HUES48 (cell line): Measurements from ENCODE around the gene TIGAR.

Source experiments
- H3K27ac ChIP-seq: one replicate; pipeline ENCODE4 v1.7.0; 2013; ENCODE audit warnings: low read depth, low read length, inconsistent platforms
- H3K27me3 ChIP-seq: 2 replicates; pipeline ENCODE4 v1.6.1; 2013; ENCODE audit warnings: mild to moderate bottlenecking, low read length; ENCODE audit not compliant: control insufficient read depth, insufficient read depth
- H3K36me3 ChIP-seq: 2 replicates; pipeline ENCODE4 v1.6.1; 2013; ENCODE audit warnings: low read length; ENCODE audit not compliant: control insufficient read depth, insufficient read depth
- H3K4me1 ChIP-seq: 2 replicates; pipeline ENCODE4 v1.6.1; 2013; ENCODE audit warnings: mild to moderate bottlenecking, low read length; ENCODE audit not compliant: control insufficient read depth, insufficient read depth
- H3K4me3 ChIP-seq: 2 replicates; pipeline ENCODE4 v1.5.1; 2013; ENCODE audit warnings: mild to moderate bottlenecking, low read depth, low read length
- H3K9ac ChIP-seq: 2 replicates; pipeline ENCODE4 v1.6.1; 2013; ENCODE audit warnings: mild to moderate bottlenecking, low read depth, low read length, moderate library complexity
- H3K9me3 ChIP-seq: 2 replicates; pipeline ENCODE4 v1.6.1; 2013; ENCODE audit warnings: low read length; ENCODE audit not compliant: control insufficient read depth, insufficient read depth

Gene TIGAR

DNA sequence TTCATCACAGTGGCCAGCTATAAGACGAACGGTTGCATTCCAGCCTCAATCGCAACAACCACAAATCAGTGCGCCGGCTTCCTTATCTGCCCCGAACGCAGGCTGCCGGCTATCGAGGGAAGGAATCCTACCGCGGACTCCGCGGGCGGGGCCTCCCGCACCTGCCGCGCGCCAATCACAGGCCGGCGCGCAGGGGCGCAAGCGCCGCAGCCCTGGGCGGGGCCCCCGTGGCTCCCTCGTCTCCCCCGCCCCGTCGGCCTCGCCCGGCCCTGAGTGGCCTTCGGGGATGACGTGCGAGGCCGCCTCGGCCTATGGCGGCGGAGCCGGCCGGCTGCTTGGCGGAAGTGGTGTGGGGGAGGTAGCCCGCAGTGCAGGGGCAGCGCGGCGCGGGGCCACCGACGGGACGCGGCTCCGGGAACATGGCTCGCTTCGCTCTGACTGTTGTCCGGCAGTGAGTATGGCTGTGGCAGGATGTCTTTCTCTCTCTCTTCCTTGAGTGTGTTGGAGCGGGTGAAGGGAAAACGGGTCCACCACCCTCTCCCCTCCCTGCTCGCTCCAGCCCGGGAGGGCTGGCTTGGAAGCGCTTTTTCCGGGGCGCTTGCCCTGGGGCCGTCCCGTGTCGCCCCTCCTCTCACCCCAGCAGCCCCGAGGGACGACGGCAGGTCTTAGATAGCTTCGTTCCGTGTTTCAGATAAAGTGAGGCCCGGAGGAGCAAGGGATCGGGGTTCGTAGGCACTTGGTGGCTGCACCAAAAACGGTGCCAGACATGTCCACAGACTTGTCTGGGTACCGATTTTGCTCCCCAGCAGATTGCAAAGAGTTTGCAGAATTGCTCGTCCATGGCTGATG, at the start of gene TIGAR:
TIGAR (plus strand) TSS at position 361 of the 849 bp plus-strand sequence; CDS start at position 420, 59 bp downstream.
- Histone ChIP-seq H3K36me3 (peaks cover 13% of the 10 kb centered on the region; the same call in 1 of the 2 replicates), H3K4me1 (peaks cover 6% of the 10 kb centered on the region; the same call in 1 of the 2 replicates), H3K9ac (peak within 1 kb of the TSS; percentile 78), H3K4me3 (peak within 1 kb of the TSS; percentile 81), H3K27ac (peak within 1 kb of the TSS; percentile 87), H3K9me3 (no peaks in the 10 kb centered on the region), H3K27me3 (peaks cover 3% of the 10 kb centered on the region; the same call in 1 of the 2 replicates)

- H3K4me1 ChIP-seq: peaks cover 30% of the 10 kb centered on the region
- peaks cover 73% of the 10 kb centered on the region for H3K27me3 ChIP-seq
- peak overlapping the region; percentile 39 for H3K27ac ChIP-seq
- peak overlapping the region; percentile 77 for H3K4me3 ChIP-seq
- peak overlapping the region; percentile 36; the same call in 1 of the 2 replicates for H3K9ac ChIP-seq
- H3K9me3 ChIP-seq: no peaks in the 10 kb centered on the region
- peaks cover 8% of the 10 kb centered on the region for H3K36me3 ChIP-seq
Measured at GRCh38 chr12:4271717-4272423, 49.1 kb upstream of the TIGAR start.

DNA sequence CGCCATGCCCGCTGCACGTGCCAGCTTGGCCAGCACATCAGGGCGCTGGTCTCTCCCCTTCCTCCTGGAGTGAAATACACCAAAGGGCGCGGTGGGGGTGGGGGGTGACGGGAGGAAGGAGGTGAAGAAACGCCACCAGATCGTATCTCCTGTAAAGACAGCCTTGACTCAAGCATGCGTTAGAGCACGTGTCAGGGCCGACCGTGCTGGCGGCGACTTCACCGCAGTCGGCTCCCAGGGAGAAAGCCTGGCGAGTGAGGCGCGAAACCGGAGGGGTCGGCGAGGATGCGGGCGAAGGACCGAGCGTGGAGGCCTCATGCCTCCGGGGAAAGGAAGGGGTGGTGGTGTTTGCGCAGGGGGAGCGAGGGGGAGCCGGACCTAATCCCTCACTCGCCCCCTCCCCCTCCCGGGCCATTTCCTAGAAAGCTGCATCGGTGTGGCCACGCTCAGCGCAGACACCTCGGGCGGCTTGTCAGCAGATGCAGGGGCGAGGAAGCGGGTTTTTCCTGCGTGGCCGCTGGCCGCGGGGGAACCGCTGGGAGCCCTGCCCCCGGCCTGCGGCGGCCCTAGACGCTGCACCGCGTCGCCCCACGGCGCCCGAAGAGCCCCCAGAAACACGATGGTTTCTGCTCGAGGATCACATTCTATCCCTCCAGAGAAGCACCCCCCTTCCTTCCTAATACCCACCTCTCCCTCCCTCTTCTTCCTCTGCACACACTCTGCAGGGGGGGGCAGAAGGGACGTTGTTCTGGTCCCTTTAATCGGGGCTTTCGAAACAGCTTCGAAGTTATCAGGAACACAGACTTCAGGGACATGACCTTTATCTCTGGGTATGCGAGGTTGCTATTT, 48.4 kb upstream of the TIGAR start:
- Histone ChIP-seq H3K27ac (peak overlapping the region; percentile 39), H3K27me3 (peaks cover 65% of the 10 kb centered on the region), H3K9ac (peak overlapping the region; percentile 36; the same call in 1 of the 2 replicates), H3K36me3 (peaks cover 15% of the 10 kb centered on the region), H3K4me1 (peaks cover 32% of the 10 kb centered on the region), H3K9me3 (no peaks in the 10 kb centered on the region), H3K4me3 (peak overlapping the region; percentile 77)

DNA sequence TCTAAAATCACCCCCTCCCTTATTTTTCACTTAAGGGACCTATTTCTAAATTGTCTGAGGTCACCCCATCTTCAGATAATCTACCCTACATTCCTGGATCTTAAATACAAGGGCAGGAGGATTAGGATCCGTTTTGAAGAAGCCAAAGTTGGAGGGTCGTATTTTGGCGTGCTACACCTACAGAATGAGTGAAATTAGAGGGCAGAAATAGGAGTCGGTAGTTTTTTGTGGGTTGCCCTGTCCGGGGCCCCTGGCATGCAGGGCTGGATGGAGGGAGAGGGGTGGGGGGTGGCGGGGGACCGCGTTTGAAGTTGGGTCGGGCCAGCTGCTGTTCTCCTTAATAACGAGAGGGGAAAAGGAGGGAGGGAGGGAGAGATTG, 47.8 kb upstream of the TIGAR start:
- no peaks in the 10 kb centered on the region for H3K9me3 ChIP-seq
- peaks cover 21% of the 10 kb centered on the region for H3K36me3 ChIP-seq
- H3K27me3 ChIP-seq: peaks cover 59% of the 10 kb centered on the region
- H3K9ac ChIP-seq: no peak overlapping the region
- peak overlapping the region; percentile 77 for H3K4me3 ChIP-seq
- H3K27ac ChIP-seq: no peak overlapping the region
- H3K4me1 ChIP-seq: peaks cover 33% of the 10 kb centered on the region

DNA sequence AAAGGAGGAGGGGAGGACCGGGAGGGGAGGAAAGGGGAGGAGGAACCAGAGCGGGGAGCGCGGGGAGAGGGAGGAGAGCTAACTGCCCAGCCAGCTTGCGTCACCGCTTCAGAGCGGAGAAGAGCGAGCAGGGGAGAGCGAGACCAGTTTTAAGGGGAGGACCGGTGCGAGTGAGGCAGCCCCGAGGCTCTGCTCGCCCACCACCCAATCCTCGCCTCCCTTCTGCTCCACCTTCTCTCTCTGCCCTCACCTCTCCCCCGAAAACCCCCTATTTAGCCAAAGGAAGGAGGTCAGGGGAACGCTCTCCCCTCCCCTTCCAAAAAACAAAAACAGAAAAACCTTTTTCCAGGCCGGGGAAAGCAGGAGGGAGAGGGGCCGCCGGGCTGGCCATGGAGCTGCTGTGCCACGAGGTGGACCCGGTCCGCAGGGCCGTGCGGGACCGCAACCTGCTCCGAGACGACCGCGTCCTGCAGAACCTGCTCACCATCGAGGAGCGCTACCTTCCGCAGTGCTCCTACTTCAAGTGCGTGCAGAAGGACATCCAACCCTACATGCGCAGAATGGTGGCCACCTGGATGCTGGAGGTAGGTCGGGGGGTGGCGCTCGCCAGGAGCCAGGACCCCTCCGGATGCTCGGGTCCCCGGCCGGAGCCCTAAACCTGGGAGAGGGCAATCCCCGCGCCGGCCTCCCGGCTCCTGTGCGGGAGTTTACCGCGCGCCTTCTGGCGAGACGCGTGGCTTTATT, 47.2 kb upstream of the TIGAR start, which contains the start of gene CCND2:
CCND2 (plus strand) TSS at position 111 of the 744 bp plus-strand sequence; CDS start at position 390, 279 bp downstream.
- Histone ChIP-seq H3K27ac (peak within 1 kb of the TSS; percentile 39), H3K36me3 (peaks cover 26% of the 10 kb centered on the region), H3K9ac (peak within 1 kb of the TSS; percentile 76), H3K9me3 (no peaks in the 10 kb centered on the region), H3K4me3 (peak within 1 kb of the TSS; percentile 77), H3K27me3 (peaks cover 54% of the 10 kb centered on the region), H3K4me1 (peaks cover 33% of the 10 kb centered on the region)

- peak overlapping the region; percentile 26 for H3K27ac ChIP-seq
- H3K4me1 ChIP-seq: peaks cover 33% of the 10 kb centered on the region
- H3K4me3 ChIP-seq: peak overlapping the region; percentile 70
- H3K9me3 ChIP-seq: no peaks in the 10 kb centered on the region
- H3K36me3 ChIP-seq: peaks cover 33% of the 10 kb centered on the region
- peak overlapping the region; percentile 76 for H3K9ac ChIP-seq
- H3K27me3 ChIP-seq: peaks cover 52% of the 10 kb centered on the region
Measured at GRCh38 chr12:4274396-4275015, 46.5 kb upstream of the TIGAR start.

GRCh38 chr12:4275016-4275869, 45.8 kb upstream of the TIGAR start:
- Histone ChIP-seq H3K27me3 (peaks cover 48% of the 10 kb centered on the region), H3K4me3 (peak overlapping the region; percentile 70), H3K4me1 (peaks cover 33% of the 10 kb centered on the region), H3K36me3 (peaks cover 41% of the 10 kb centered on the region), H3K27ac (peak overlapping the region; percentile 57), H3K9ac (peak overlapping the region; percentile 92), H3K9me3 (no peaks in the 10 kb centered on the region)

DNA sequence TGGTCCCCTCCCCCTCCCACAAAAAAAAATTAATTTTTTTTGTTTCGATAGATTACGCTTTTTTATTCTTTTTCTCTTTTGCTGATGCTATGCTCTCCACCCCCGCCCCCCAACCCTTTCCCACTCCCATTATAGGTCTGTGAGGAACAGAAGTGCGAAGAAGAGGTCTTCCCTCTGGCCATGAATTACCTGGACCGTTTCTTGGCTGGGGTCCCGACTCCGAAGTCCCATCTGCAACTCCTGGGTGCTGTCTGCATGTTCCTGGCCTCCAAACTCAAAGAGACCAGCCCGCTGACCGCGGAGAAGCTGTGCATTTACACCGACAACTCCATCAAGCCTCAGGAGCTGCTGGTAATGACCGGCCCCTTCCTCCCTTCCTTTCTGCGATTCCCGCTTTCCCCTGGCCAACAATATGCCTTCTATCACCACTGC, 45.1 kb upstream of the TIGAR start:
- H3K9ac ChIP-seq: peak overlapping the region; percentile 92
- no peaks in the 10 kb centered on the region for H3K9me3 ChIP-seq
- peaks cover 47% of the 10 kb centered on the region for H3K36me3 ChIP-seq
- peaks cover 33% of the 10 kb centered on the region for H3K4me1 ChIP-seq
- H3K27ac ChIP-seq: peak overlapping the region; percentile 32
- H3K27me3 ChIP-seq: peaks cover 42% of the 10 kb centered on the region
- peak overlapping the region; percentile 70 for H3K4me3 ChIP-seq

- peaks cover 34% of the 10 kb centered on the region for H3K27me3 ChIP-seq
- peaks cover 55% of the 10 kb centered on the region for H3K36me3 ChIP-seq
- peak overlapping the region; percentile 44 for H3K27ac ChIP-seq
- H3K4me3 ChIP-seq: peak overlapping the region; percentile 70
- H3K4me1 ChIP-seq: peaks cover 33% of the 10 kb centered on the region
- H3K9me3 ChIP-seq: no peaks in the 10 kb centered on the region
- no peak overlapping the region for H3K9ac ChIP-seq
Measured at GRCh38 chr12:4276524-4277204, 44.3 kb upstream of the TIGAR start.
